Measurements from ENCODE around the gene IQCN.

IQCN gene

GRCh38 chr19:18230941-18231734 lies 43.1 kb downstream of the IQCN start:
- TF ChIP-seq, protein P1, sequence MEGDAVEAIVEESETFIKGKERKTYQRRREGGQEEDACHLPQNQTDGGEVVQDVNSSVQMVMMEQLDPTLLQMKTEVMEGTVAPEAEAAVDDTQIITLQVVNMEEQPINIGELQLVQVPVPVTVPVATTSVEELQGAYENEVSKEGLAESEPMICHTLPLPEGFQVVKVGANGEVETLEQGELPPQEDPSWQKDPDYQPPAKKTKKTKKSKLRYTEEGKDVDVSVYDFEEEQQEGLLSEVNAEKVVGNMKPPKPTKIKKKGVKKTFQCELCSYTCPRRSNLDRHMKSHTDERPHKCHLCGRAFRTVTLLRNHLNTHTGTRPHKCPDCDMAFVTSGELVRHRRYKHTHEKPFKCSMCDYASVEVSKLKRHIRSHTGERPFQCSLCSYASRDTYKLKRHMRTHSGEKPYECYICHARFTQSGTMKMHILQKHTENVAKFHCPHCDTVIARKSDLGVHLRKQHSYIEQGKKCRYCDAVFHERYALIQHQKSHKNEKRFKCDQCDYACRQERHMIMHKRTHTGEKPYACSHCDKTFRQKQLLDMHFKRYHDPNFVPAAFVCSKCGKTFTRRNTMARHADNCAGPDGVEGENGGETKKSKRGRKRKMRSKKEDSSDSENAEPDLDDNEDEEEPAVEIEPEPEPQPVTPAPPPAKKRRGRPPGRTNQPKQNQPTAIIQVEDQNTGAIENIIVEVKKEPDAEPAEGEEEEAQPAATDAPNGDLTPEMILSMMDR (IDR thresholded peaks at IDR 0.05; ENCODE audit: insufficient read depth, low read depth, low read length, missing control alignments) = no peak
- no peak for DNase-seq (ENCODE audit: low read depth)

DNA sequence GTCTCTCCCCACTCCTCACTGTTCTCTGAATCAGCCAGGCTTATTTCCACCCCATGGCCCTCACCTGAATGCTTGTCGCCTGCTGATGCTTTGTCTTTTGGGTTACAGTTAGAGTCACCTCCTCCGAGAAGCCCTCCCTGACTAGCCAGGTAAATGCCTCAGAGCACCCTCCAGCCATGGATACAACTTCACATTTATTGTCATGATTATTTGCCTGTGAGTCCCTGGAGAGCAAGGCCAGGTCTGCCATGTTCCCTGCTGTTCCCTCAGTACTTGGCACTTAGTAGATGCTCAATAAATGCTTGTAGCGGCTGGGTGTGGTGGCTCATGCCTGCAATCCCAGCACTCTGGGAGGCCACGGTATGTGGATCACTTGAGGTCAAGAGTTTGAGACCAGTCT lies 44.3 kb downstream of the IQCN start:
- no peak overlapping the region for H3K4me3 ChIP-seq (ENCODE audit: low read length)
- DNase-seq (ENCODE audit: low read depth) = no peak
- TF ChIP-seq, protein P1 (IDR thresholded peaks at IDR 0.05; ENCODE audit: insufficient read depth, low read depth, low read length, missing control alignments) = no peak

More at GRCh38 chr19:18230941-18231734, 43.1 kb downstream of the IQCN start:
- no peak overlapping the region for H3K4me3 ChIP-seq (ENCODE audit: low read length)

DNA sequence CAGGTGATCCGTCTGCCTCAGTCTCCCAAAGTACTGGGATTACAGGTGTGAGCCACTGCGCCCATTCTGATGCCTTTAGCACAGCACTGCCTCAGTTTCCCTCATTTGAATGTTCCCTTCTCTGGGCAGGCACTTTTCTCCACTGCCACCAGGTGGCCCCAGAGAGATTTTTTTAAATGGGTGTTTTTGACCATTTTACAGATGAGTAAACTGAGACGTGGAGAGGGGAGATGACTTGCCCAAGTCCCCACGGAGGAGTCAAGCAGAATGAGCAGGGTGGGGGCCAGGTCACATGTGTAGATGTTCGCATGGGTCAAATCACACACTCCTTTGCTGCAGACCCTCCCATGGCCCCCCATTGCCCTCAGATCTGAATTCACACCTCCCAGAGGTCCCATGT lies 44.8 kb downstream of the IQCN start:
- H3K4me3 ChIP-seq (ENCODE audit: low read length) = no peak overlapping the region
- DNase-seq (ENCODE audit: low read depth) = no peak
- TF ChIP-seq, protein P1 (IDR thresholded peaks at IDR 0.05; ENCODE audit: insufficient read depth, low read depth, low read length, missing control alignments) = peak; percentile 50

DNA sequence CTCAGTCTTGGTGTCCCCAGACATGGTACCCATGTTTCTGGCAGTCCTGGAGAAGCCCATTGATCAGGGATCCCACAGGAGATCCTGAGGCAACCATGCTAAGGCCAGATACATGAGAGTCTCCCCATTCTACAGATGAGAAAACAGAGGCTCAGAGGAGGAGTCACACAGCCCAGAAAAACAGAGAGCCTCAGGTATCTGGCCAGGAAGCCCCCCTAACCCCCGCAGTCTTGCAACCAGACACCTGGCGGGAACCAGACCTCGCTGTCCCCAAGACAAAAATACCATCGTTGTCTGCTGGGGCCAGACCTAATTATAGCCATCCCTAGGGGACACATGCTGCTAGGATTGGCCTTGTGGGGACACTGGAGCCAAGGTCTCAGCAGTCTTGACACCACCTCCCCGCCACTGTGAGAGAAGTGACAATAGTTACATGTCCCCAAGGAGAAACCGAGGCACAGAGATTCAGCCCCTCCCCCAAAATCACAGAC lies 46.4 kb downstream of the IQCN start:
- H3K4me3 ChIP-seq (ENCODE audit: low read length) = no peak overlapping the region
- no peak for DNase-seq (ENCODE audit: low read depth)
- TF ChIP-seq, protein P1 (IDR thresholded peaks at IDR 0.05; ENCODE audit: insufficient read depth, low read depth, low read length, missing control alignments) = no peak

DNA sequence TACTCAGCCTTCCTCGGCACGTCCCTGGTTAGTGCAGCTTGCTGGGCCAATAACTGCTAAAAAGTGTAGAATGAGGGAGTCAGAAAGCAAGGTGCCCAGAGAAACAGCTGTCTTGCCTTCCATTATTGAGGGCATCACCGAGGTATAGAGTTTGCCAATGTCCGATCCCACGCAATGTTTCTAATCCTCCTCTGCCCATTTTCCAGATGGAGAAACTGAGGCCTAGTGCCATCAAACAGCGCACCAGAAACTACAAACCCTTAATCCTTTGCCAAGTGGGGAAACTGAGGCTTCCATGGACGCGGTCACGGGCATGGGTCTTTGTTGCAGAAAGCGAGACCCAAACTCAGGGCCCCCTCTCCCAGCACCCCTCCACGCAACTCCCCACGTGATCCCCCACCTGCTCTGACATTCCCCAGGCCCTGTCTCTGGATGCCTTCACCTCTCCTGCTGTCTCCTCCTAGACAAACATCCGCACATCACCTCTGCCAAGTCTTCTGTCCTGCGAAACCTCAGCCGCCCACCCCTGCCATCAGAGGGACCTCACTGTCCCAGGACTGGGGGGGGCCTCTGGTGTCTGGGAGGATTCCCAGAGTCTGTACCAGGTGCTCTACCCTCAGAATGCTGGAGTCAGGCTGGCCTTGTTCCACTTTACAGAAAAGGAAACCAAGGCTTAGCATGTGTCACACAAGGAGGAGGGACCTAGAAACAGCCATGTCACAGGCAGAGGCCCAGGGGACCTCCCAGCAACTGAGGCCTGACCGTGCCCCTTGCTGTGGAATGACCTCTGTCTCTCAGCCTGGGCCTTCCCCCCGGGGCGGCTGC lies 47.1 kb downstream of the IQCN start:
- TF ChIP-seq, protein P1 (IDR thresholded peaks at IDR 0.05; ENCODE audit: insufficient read depth, low read depth, low read length, missing control alignments) = no peak
- no peak for DNase-seq (ENCODE audit: low read depth)
- H3K4me3 ChIP-seq (ENCODE audit: low read length) = no peak overlapping the region

DNA sequence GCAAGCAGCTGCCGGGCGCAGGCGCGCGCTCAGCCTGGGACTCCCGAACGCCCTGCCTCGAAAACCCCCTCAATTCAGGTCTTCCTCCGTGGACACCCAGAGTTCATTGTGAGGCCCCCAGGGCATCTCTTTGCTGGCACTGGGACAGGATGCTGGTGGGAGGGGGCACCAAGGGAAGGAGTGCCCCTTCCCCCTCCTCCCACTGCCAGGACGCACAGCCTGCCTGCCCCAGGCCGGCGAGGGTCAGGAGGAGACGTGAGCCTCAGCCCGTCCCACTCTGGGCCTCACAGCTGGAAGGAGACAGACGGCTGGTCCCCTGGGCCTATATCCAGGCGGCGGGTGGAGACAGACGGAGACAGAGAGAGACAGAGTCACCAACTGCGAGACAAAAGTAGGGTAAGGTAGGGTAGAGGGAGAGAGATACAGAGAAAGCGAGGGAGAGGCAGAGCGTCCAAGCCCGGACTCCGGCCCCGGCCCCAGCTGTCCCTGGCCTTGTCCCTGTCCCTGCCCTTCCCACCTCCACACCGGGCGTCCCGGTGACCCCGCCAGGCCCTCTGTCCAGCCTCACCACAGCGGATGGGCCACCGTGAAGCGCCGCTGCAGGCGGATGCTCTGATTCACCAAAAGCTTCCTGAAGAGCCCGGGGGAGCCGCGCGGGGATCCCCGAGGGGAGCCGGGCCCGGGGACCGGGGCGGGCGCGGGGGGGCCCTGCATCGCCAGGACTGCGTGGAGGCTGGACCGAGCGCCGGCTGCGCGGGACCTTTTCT lies 48.4 kb downstream of the IQCN start, which contains the start of gene PDE4C:
Gene PDE4C, minus strand, starts transcription at position 737 of the 767 bp plus-strand sequence. Its CDS starts 23 bp downstream, at position 714.
- no peak for DNase-seq (ENCODE audit: low read depth)
- TF ChIP-seq, protein P1 (IDR thresholded peaks at IDR 0.05; ENCODE audit: insufficient read depth, low read depth, low read length, missing control alignments) = no peak
- no peak within 1 kb of the TSS for H3K4me3 ChIP-seq (ENCODE audit: low read length)

Measured in epithelial cell of esophagus (primary cell).